OCI-LY1 (cell line): ENCODE results near the gene JMJD8.

Experiments
- CTCF ChIP-seq: fragments of 200-600 bp; sonication (generic), shearing (Covaris generic); IDR thresholded peaks from 2 replicates; pipeline ENCODE4 v1.5.1; 2017; ENCODE audit warnings: mild to moderate bottlenecking, antibody characterized with exemption, low read length, moderate library complexity, mixed read lengths
- EZH2 ChIP-seq: fragments of 200-600 bp; sonication (generic), shearing (Covaris generic); IDR thresholded peaks from 2 replicates; pipeline ENCODE4 v1.8.0; 2017; ENCODE audit warnings: borderline replicate concordance, mixed run types, mild to moderate bottlenecking, antibody characterized with exemption, low read length, moderate library complexity, mixed read lengths

GRCh38 chr16:686459-687260, 2.5 kb upstream of the JMJD8 start:
- TF ChIP-seq CTCF (no peak), EZH2 (no peak)
